OCI-LY7 (cell line): Measurements from ENCODE around the gene AK4. TPM values are rescaled to one million over a fixed set of nuclear protein-coding genes. Genes with fewer than 3 reads are reported as not detected.
A peak's percentile ranks its signal among the peaks of the same experiment; 100 is the strongest.

Source experiments
- BruUV-seq: library from RNA; stranded (reverse); fragments of 400-500 nt; replicated peaks from 2 replicates; lab custom pipeline; 2021; lab: Mats Ljungman, UMichigan
- CTCF ChIA-PET: fragments of 300-600 bp; sonication (Branson Sonifier 250); formaldehyde crosslinking; loops from one replicate; lab custom pipeline; 2022; ENCODE audit warnings: antibody characterized with exemption; ENCODE audit not compliant: unreplicated experiment; lab: Charles Lee
- POLR2A ChIA-PET: fragments of 300-600 bp; sonication (Branson Sonifier 250); formaldehyde crosslinking; loops from one replicate; lab custom pipeline; 2022; ENCODE audit warnings: antibody characterized with exemption; lab: Charles Lee
- DNase-seq: peaks from one replicate; pipeline ENCODE4 v3.0.0-alpha.2; 2015; ENCODE audit warnings: low spot score
- H2AFZ ChIP-seq: fragments of 200-600 bp; sonication (generic), shearing (Covaris generic); 2 replicates; pipeline ENCODE4 v1.6.1; 2014; ENCODE audit warnings: mild to moderate bottlenecking, antibody characterized with exemption, low read length, moderate library complexity
- H3K27ac ChIP-seq: fragments of 200-600 bp; sonication (generic); 2 replicates; pipeline ENCODE4 v1.5.1; 2014; ENCODE audit warnings: mixed run types, low read depth, mild to moderate bottlenecking, moderate library complexity, low read length, inconsistent platforms; ENCODE audit not compliant: poor library complexity, severe bottlenecking
- H3K36me3 ChIP-seq: fragments of 200-600 bp; sonication (generic); 2 replicates; pipeline ENCODE4 v1.6.1; 2014; ENCODE audit warnings: mild to moderate bottlenecking, antibody characterized with exemption, low read length, moderate library complexity, mixed read lengths; ENCODE audit not compliant: insufficient read depth
- H3K4me1 ChIP-seq: fragments of 200-600 bp; sonication (generic); 2 replicates; pipeline ENCODE4 v1.5.1; 2014; ENCODE audit warnings: mild to moderate bottlenecking, low read length; ENCODE audit not compliant: insufficient read depth, poor library complexity, severe bottlenecking
- H3K4me2 ChIP-seq: fragments of 200-600 bp; sonication (generic); 2 replicates; pipeline ENCODE4 v1.6.1; 2014; ENCODE audit warnings: mild to moderate bottlenecking, low read length
- H3K4me3 ChIP-seq: fragments of 200-600 bp; sonication (generic); 2 replicates; pipeline ENCODE4 v1.5.1; 2014; ENCODE audit warnings: mild to moderate bottlenecking, low read depth, low read length; ENCODE audit not compliant: poor library complexity, severe bottlenecking
- H3K79me2 ChIP-seq: fragments of 200-600 bp; sonication (generic); 2 replicates; pipeline ENCODE4 v1.6.1; 2016; ENCODE audit warnings: low read depth, mild to moderate bottlenecking, low read length, moderate library complexity, mixed read lengths; ENCODE audit not compliant: insufficient read depth
- H3K9me2 ChIP-seq: fragments of 200-600 bp; sonication (generic); 2 replicates; pipeline ENCODE4 v1.6.1; 2016; ENCODE audit warnings: mild to moderate bottlenecking, low read length, mixed read lengths; ENCODE audit not compliant: insufficient read depth
- H3K9me3 ChIP-seq: fragments of 200-600 bp; sonication (generic); 2 replicates; pipeline ENCODE4 v1.6.1; 2014; ENCODE audit warnings: mild to moderate bottlenecking, mixed run types, low read length, mixed read lengths
- H4K20me1 ChIP-seq: fragments of 200-600 bp; sonication (generic); 2 replicates; pipeline ENCODE4 v1.6.1; 2014; ENCODE audit warnings: mild to moderate bottlenecking, antibody characterized with exemption, low read length, moderate library complexity, mixed read lengths; ENCODE audit not compliant: insufficient read depth
- CTCF ChIP-seq: fragments of 200-600 bp; sonication (generic); conservative IDR thresholded peaks from 2 replicates; pipeline ENCODE4 v1.5.1; 2014; ENCODE audit warnings: mild to moderate bottlenecking, antibody characterized with exemption, low read length, moderate library complexity, mixed read lengths
- EZH2phosphoT487 ChIP-seq: fragments of 200-600 bp; sonication (generic); IDR thresholded peaks from 2 replicates; pipeline ENCODE4 v1.6.1; 2018; ENCODE audit warnings: low read depth, borderline replicate concordance, mild to moderate bottlenecking, mixed run types, antibody characterized with exemption, low read length, moderate library complexity, mixed read lengths
- intact Hi-C: fragments of 100-400 bp; cut with micrococcal nuclease; formaldehyde crosslinking; loops from one replicate; pipeline ENCODE4 v1.10.0; 2022; ENCODE audit not compliant: unreplicated experiment
- small RNA-seq: library from RNA; depleted of rRNA; stranded (forward); fragments of <200 nt; gene quantifications from one replicate; pipeline ENCODE3, GENCODE V24; 2014
- total RNA-seq, 2 experiments: library from RNA; depleted of rRNA in 1 of 2; stranded (reverse); fragments of >200 nt in 1 of 2; shearing (Covaris generic) in 1 of 2; gene quantifications; 2 replicates each; pipeline ENCODE4 v1.2.3, GENCODE V29; 2014 to 2022

The AK4 gene
- total RNA-seq, 2 experiments from 2014 or later = 0.16 to 1.4 TPM

- H3K4me2 ChIP-seq = peak overlapping the region; percentile 60
Observed at GRCh38 chr1:65279070-65279779, 131.2 kb downstream of the AK4 start.

More at GRCh38 chr1:65279070-65279779, 131.2 kb downstream of the AK4 start:
- Histone ChIP-seq H3K4me3 (no peak overlapping the region), H3K4me1 (peaks cover 69% of the 10 kb centered on the region), H4K20me1 (no peaks in the 10 kb centered on the region), H3K9me2 (no peaks in the 10 kb centered on the region), H3K9me3 (no peaks in the 10 kb centered on the region), H2AFZ (peak overlapping the region; percentile 6; the same call in 1 of the 2 replicates), H3K36me3 (no peaks in the 10 kb centered on the region), H3K79me2 (peaks cover 13% of the 10 kb centered on the region; the same call in 1 of the 2 replicates), H3K27ac (no peak overlapping the region)
- ChIA-PET POLR2A (interaction anchor here (0.6 to 1.6 kb wide), 3 partner anchors 11 to 856 kb away, joined by 3 to 4 read pairs (median 4); partner anchors contain the start of genes LEPR and LEPROT), CTCF (no interaction called here)
- peak; percentile 23 for DNase-seq
- no peak for TF ChIP-seq CTCF
- TF ChIP-seq EZH2phosphoT487 = no peak
- intact Hi-C loops = no loop called here
- no TSS peak for BruUV-seq

Small RNAs within 50 kb of the gene (small RNA-seq; reads per million reads assigned to genes)
- gene RPS29P7 = not detected

Other genes starting within 250 kb of the AK4 start
- gene JAK1, start 181.7 kb upstream of the AK4 start, total RNA-seq (2014; rRNA removed; shearing (Covaris generic)) = 66.9 and 72.6 TPM in 2 replicates
- gene JAK1, start 181.7 kb upstream of the AK4 start, total RNA-seq (2022) = 86.8 and 106 TPM in 2 replicates
- gene DNAJC6, start 161.3 kb downstream of the AK4 start, total RNA-seq (2014; rRNA removed; shearing (Covaris generic)) = 6.6 and 10.3 TPM in 2 replicates
- gene DNAJC6, start 161.3 kb downstream of the AK4 start, total RNA-seq (2022) = 10.2 and 11.3 TPM in 2 replicates